ENCODE measurements around the gene RNF8. TPM values are rescaled to one million over a fixed set of nuclear protein-coding genes. Genes with fewer than 3 reads are reported as not detected.
A peak's percentile ranks its signal among the peaks of the same experiment; 100 is the strongest.

Gene RNF8
- polyA plus RNA-seq, 3 donors: 4.2 to 4.9 (median 4.7) TPM

DNA sequence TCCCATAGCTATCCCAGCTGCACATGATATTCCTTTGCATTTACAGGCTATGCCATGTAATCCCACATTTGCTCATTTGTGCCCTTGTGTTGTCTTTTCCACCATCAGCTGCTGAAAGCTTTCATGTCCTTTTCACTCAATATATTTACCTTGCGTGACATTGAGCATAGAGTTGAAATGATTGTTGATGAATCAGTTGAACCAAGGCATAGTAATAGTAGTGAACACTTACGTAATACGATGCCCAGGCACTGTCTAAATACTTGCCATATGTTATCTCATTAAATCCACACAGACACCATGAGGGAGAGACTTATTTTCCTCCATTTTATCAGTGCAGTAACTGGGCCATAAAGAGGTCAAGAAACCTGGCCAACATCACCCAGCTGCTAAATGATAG lies 13.1 kb downstream of the RNF8 start:
- H3K4me1 ChIP-seq (ENCODE audit: control insufficient read depth in 1 of 2, insufficient read depth in 2 of 2, low read length in 2 of 2): peaks cover 12 to 14% of the 10 kb centered on the region in 2 donors
- no peak overlapping the region for H3K4me3 ChIP-seq (replicated peaks in 1 of 3; ENCODE audit: low read depth in 2 of 3, low read length in 3 of 3)
- H3K9me3 ChIP-seq (replicated peaks in 1 of 2; ENCODE audit: control insufficient read depth in 1 of 2, insufficient read depth in 1 of 2, low read length in 2 of 2): no peaks in the 10 kb centered on the region
- peaks cover 45 to 61% of the 10 kb centered on the region in 2 donors for H3K36me3 Mint-ChIP-seq
- peaks cover 26 to 68% of the 10 kb centered on the region in 2 donors for H3K36me3 ChIP-seq (replicated peaks in 1 of 2; ENCODE audit: control insufficient read depth in 1 of 2, insufficient read depth in 2 of 2, low read length in 2 of 2)
- H2AFZ ChIP-seq (ENCODE audit: insufficient read depth, low read depth, low read length, poor library complexity, severe bottlenecking): no peak overlapping the region
- no peaks in the 10 kb centered on the region for H4K20me1 ChIP-seq (ENCODE audit: insufficient read depth, low read length)
- H3K9ac ChIP-seq (ENCODE audit: insufficient read depth, low read length, poor library complexity, severe bottlenecking): no peak overlapping the region
- no peak overlapping the region for H3K27ac ChIP-seq (ENCODE audit: low read depth in 1 of 2, low read length in 2 of 2)
- H3K9me3 Mint-ChIP-seq: no peaks in the 10 kb centered on the region
- no peaks in the 10 kb centered on the region for H3K27me3 Mint-ChIP-seq (ENCODE audit: low read depth in 3 of 3)
- DNase-seq: no peak
- no peaks in the 10 kb centered on the region for H3K27me3 ChIP-seq (ENCODE audit: control insufficient read depth in 2 of 2, insufficient read depth in 2 of 2, low read length in 2 of 2)
- peaks cover 17% of the 10 kb centered on the region for H3K4me1 Mint-ChIP-seq
- H3K4me3 Mint-ChIP-seq: no peak overlapping the region
- H3K27ac Mint-ChIP-seq: no peak overlapping the region
- TF ChIP-seq, protein P1, sequence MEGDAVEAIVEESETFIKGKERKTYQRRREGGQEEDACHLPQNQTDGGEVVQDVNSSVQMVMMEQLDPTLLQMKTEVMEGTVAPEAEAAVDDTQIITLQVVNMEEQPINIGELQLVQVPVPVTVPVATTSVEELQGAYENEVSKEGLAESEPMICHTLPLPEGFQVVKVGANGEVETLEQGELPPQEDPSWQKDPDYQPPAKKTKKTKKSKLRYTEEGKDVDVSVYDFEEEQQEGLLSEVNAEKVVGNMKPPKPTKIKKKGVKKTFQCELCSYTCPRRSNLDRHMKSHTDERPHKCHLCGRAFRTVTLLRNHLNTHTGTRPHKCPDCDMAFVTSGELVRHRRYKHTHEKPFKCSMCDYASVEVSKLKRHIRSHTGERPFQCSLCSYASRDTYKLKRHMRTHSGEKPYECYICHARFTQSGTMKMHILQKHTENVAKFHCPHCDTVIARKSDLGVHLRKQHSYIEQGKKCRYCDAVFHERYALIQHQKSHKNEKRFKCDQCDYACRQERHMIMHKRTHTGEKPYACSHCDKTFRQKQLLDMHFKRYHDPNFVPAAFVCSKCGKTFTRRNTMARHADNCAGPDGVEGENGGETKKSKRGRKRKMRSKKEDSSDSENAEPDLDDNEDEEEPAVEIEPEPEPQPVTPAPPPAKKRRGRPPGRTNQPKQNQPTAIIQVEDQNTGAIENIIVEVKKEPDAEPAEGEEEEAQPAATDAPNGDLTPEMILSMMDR (IDR thresholded peaks at IDR 0.05): no peak
- no peaks in the 10 kb centered on the region for H3K79me2 ChIP-seq (ENCODE audit: insufficient read depth, low read length)
- intact Hi-C loops (cut with micrococcal nuclease): no loop called here
- WGBS (ENCODE audit: insufficient coverage): no CpG with 5 or more reads among the region's 3 CpGs
- no peak overlapping the region for H3K4me2 ChIP-seq (replicated peaks; ENCODE audit: extremely low read depth, low read length, poor library complexity, severe bottlenecking)

DNA sequence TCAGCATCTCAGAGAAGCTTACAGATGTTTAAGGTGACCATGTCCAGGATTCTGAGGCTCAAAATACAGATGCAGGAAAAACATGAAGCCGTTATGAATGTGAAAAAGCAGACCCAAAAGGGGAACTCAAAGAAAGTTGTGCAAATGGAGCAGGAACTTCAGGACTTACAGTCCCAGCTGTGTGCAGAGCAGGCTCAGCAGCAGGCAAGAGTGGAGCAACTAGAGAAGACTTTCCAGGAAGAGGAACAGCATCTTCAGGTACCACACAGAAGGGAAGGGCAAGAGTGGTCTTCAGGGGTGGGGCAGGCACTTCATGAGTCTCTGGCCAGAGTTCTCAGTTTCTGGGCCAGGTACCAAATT lies 15.2 kb downstream of the RNF8 start:
- no peak overlapping the region for H3K4me3 Mint-ChIP-seq
- Histone ChIP-seq H3K79me2 (ENCODE audit: insufficient read depth, low read length) (no peaks in the 10 kb centered on the region), H3K9ac (ENCODE audit: insufficient read depth, low read length, poor library complexity, severe bottlenecking) (no peak overlapping the region), H3K27ac (ENCODE audit: low read depth in 1 of 2, low read length in 2 of 2) (peak overlapping the region in 1 of 2 donors; percentile 61), H3K9me3 (replicated peaks in 1 of 2; ENCODE audit: control insufficient read depth in 1 of 2, insufficient read depth in 1 of 2, low read length in 2 of 2) (no peaks in the 10 kb centered on the region), H3K4me2 (replicated peaks; ENCODE audit: extremely low read depth, low read length, poor library complexity, severe bottlenecking) (peak overlapping the region; percentile 9), H2AFZ (ENCODE audit: insufficient read depth, low read depth, low read length, poor library complexity, severe bottlenecking) (no peak overlapping the region), H3K4me3 (replicated peaks in 1 of 3; ENCODE audit: low read depth in 2 of 3, low read length in 3 of 3) (no peak overlapping the region), H3K36me3 (replicated peaks in 1 of 2; ENCODE audit: control insufficient read depth in 1 of 2, insufficient read depth in 2 of 2, low read length in 2 of 2) (peaks cover 18 to 63% of the 10 kb centered on the region in 2 donors), H3K27me3 (ENCODE audit: control insufficient read depth in 2 of 2, insufficient read depth in 2 of 2, low read length in 2 of 2) (no peaks in the 10 kb centered on the region), H3K4me1 (ENCODE audit: control insufficient read depth in 1 of 2, insufficient read depth in 2 of 2, low read length in 2 of 2) (peaks cover 12 to 14% of the 10 kb centered on the region in 2 donors), H4K20me1 (ENCODE audit: insufficient read depth, low read length) (no peaks in the 10 kb centered on the region)
- H3K9me3 Mint-ChIP-seq: no peaks in the 10 kb centered on the region
- H3K36me3 Mint-ChIP-seq: peaks cover 42 to 61% of the 10 kb centered on the region in 2 donors
- TF ChIP-seq, protein P1 (IDR thresholded peaks at IDR 0.05): no peak
- intact Hi-C loops (cut with micrococcal nuclease): no loop called here
- peak overlapping the region in 5 of 7 donors; percentile 0 to 60 (median 43) for H3K27ac Mint-ChIP-seq
- WGBS (ENCODE audit: insufficient coverage): 11% methylated on average over 1 of the region's 1 CpG
- DNase-seq: peak; percentile 12 to 24 (median 17)
- no peaks in the 10 kb centered on the region for H3K27me3 Mint-ChIP-seq (ENCODE audit: low read depth in 3 of 3)
- H3K4me1 Mint-ChIP-seq: peaks cover 17% of the 10 kb centered on the region

All from CD14-positive monocyte (primary cell).